GM19467 (cell line): ENCODE results near the gene G6PD.
A peak's percentile ranks its signal among the peaks of the same experiment; 100 is the strongest.
"Not testable (repeated sequence)": the region's sequence is repeated elsewhere in the genome, so short reads cannot be mapped to it uniquely, and the experiment has no call there.

Source experiments
- ATAC-seq: cut with Tn5 transposase; IDR thresholded peaks from one replicate; pipeline ENCODE4 v1.9.1; 2021; ENCODE audit warnings: mild to moderate bottlenecking, moderate library complexity; ENCODE audit not compliant: unreplicated experiment

The G6PD gene

DNA sequence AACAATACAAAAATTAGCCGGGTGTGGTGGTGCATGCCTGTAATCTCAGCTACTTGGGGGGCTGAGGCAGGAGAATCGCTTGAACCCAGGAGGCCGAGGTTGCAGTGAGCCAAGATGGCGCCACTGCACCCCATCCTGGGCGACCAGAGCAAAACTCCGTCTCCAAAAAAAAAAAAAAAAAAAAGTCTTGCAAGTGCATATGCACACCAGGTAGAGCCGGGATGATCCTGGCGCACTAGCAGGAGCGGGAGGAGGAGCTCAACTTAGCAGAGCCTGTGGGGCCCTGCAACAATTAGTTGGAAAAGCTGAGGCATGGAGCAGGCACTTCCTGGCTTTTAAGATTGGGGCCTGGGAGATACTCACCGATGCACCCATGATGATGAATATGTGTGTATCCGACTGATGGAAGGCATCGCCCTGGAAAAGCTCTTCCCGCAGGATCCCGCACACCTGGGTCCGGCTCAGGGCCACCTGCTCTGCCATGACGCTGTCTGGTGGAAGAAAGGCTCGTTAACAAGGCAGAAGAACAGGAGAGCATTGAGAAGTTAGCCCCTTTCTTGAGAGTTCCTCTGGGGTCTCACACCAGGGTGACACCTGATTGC is 872 bp downstream of the G6PD start:
- no peak for ATAC-seq

DNA sequence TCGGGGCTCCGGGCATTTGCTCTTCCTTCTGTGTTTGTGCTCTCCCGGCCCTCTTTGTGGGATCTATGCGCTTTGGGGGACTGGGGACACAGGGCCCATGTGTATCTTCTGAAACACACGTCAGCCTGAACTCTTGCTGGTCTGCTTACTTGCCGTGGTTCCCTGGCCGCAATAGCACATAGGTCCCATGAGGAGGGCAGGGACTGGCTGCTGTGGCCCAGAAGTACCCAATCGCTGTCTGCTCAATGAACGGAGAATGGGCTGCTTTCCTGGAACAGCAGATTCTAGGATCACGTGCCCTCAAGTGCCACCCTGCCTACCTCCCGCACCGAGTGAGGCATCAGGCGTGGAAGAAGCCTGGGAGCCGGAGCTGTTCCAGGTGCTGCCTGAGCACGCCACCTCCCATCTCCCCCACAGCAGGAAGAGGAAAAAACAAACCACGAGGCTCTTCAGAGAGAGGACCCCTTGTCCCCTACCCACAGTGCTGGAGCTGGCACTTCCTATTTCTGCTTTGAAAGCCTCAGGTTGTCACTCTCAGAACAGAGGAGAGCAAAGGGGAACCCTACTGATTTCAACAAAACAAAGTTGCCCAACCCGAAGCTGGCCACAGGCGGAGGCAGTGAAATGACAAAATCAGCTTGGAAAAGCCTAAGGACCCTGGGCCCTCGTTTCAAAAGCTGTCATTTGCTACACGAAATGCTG is 3.8 kb downstream of the G6PD start:
- ATAC-seq = no peak

DNA sequence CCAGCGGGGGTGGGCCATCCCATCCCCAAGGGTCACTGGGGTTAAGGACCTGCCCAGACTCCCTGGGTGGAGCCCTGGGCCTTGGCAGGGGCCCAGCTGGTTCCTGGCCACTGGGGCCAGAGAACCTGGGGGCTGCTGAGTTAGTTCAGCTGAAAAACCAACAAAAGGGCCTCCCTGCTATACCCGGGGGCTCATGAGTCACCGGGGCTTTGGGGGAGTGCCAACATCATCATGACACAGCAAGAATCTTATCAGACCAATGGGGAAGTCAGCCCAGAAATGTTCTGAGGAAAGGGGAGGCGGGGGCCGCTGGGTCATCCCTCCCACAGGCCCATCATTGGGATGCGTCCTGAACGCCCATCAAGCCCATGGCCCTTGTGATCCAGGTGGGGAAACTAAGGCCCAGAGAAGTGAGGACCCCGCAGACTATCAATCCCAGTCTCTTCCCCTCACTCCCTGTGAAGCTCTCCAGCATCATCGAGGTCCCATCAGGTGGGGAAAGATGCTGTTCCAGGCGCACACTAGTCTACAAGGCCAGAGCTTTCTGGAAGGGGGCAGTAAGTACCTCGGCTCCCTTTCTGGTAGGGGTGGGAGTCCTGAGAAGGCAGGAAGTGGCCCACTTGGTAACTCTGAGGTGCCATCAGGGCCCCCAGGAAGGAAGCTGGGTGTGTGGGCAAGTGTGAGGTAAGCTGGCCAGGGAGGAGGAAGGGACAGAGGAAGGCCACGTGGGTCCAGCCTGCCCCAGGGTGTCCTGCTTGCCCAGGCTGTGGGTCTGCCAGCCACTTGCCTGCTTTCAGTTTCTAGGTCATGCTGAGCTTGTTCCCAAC is 4.5 kb downstream of the G6PD start:
- no peak for ATAC-seq

DNA sequence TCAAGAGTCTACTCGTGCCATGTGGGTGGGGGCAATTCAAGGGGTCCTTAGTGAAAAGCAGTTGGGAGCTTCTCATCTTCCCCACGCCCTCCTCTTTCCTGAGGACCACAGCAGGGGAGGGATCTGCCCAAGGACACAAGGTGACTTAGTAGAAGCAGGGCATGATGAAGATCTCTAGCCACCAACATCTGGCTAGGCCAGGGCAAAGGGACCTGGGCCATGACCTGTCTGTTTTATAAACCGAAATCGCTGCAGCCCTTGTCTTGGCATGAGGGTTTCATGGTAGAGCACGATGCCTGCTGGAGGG is 5.1 kb downstream of the G6PD start:
- ATAC-seq = no peak

DNA sequence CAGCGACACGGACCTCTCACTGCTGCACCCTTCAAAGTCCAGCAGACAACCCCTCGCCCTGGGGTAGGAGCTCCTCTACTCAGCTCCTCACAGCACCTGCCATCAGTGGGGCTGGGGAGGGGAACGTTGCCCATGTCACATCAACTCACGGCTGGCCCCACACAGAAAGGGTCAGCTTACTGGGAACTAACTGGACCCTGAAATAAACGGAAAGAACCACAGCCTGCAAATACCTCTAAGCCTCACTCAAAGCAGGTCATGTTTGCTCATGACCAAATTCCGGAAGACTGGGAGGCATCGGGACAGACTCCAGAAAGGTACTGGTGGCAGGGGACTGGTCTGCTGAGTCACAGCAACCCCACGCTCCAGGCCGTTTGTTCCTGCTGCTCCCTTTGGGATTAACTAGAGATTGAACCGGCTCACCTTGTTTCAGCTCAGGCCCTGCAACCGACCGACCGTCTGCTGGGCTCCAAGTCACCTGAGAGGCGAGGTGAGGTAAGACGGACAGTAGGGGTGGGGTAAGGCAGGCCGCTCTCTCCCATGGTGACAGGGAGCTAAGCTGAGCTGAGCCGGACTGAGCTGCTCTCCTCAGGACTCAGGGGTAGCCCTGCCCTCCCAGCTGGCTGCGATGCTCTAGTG is 5.6 kb downstream of the G6PD start:
- no peak for ATAC-seq

DNA sequence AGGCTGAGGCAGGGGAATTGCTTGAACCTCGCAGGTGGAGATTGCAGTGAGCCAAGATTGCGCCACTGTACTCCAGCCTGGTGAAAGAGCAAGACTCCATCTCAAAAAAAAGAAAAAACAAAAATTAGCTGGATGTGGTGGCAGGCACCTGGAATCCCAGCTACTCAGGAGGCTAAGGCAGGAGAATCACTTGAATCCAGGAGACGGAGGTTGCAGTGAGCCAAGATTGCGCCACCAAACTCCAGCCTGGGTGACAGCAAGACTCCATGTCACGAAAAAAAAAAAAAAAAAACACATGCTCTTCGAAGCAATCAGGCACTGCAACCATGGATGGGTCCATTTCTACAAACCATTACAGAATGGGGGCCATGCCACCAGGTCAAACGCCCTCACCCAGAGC is 6.3 kb downstream of the G6PD start:
- not testable (repeated sequence) for ATAC-seq

DNA sequence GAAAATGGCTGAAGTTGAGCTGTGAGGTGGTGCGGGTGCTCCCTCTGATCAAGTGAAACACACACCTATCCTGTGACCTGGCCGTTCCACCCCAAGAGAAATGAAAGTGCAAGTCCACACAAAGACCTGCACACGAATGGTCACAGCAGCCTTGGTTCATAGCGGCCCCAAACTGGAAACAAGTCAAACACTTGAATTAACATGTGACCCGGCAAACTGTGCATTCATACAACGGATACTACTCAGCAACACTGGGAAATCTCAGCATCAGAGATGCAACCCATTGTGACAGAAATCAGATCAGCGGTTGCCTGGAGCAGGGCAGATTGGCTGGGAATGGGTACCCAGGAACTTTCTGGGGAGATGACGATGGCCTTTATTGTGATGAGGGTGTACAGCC is 7.6 kb downstream of the G6PD start:
- ATAC-seq = no peak

DNA sequence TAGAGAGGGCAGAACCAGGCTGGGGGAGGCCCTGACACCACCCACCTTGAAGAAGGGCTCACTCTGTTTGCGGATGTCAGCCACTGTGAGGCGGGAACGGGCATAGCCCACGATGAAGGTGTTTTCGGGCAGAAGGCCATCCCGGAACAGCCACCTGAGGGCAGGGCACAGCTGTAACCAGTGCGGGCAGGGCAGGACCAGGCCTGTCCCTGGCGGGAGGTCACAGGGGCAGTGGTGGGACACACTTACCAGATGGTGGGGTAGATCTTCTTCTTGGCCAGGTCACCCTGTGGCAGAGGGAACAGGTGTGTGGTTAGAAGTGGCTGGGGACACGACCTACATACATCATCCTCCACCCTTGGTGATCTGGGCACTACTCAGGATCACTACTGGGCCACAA is 10.8 kb downstream of the G6PD start:
- no peak for ATAC-seq

DNA sequence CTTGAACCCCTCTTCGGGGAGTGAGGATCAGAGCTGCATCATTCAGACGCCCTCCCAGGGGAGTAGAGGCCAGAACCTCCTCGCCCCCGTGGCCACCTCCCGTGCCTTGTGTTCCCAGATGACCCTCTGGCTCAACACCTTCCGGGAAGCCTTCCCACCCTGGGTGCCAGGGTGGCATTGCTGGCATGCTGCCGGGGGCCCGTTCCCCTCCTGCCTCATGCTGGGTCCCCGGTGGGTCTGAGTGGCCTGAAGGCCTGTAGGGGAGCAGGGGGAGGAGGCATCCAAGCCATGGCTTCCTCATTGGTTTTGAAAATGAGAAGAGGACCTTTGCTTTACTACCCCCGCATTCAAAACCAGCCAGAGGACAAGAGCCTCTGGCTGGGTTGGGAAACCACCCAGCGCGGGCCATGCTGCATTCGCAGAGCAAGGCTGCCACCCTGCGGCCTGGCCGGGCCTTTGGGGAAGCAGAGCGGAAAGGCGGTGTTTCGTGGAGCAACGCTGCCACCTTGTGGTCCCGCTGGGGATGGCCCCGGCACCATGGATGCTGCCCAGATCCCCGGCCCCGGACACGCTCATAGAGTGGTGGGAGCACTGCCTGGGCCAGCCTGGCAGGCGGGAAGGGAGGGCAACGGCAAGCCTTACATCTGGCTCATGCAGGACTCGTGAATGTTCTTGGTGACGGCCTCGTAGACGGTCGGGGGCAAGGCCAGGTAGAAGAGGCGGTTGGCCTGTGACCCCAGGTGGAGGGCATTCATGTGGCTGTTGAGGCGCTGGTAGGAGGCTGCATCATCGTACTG is 11.9 kb downstream of the G6PD start:
- ATAC-seq = peak; percentile 83

DNA sequence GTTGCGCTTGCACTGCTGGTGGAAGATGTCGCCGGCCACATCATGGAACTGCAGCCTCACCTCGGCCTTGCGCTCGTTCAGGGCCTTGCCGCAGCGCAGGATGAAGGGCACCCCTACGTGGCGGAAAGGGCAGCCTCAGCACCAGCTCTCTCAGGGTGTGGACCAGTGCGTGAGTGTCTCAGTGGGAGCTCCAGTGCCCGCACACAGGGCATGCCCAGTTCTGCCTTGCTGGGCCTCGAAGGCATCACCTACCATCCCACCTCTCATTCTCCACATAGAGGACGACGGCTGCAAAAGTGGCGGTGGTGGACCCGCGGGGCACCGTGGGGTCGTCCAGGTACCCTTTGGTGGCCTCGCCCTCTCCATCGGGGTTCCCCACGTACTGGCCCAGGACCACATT is 14.0 kb downstream of the G6PD start:
- ATAC-seq = no peak

DNA sequence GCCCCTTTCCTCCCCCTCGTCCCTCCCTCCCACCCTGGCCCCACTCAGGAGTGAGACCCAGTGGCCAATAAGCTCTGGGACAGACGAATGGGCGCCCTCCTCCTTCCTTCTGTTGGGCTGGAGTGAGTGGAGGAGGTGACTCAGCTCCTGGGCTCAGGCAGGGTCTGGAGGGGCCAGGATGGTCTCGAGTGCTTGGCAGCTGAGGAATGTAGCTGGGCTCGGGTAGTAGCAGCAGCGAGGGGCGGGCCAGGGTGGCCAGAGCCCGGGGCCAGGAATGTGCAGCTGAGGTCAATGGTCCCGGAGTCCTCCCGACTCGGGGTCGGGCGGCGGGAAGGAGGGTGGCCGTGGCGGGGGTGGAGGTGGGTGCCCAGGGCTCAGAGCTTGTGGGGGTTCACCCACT is 15.0 kb downstream of the G6PD start:
- ATAC-seq = no peak

DNA sequence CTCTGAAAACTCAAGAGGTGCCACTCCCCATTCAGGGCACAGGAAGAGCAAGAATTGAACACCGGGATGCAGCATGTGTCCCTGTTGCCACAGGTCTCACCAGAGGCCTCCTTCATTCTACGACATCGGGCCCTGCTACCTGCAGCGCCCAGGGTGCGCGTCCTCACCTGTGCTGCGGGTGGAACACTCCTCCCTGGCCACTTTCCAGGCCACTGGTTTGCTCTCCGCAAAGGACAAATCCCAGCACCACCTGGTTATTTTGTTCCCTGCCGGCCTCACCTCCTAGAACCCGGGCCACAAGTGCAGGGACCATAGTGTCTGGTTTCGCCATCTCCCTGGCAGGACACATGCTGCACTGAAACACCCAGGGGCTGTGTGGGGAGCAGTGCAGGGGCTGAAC is 16.4 kb downstream of the G6PD start:
- ATAC-seq = no peak

DNA sequence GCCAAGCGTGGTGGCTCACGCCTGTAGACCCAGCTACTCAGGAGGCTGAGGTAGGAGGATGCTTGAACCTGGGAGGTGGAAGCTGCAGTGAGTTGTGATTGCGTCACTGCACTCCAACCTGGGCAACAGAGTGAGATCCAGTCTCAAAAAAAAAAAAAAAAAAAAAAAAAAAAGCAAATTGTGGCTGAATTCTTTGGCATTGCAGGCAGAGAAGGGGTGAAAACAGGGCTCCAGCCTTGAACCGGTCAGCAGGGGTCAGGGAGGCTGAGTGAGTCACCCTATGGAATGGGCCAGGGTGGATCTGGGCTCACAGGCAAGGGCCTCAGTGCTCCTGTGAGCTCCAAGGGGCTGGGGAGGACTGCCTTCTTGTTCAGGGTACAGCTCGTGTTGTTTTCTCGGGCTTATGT is 17.4 kb downstream of the G6PD start:
- no peak for ATAC-seq

DNA sequence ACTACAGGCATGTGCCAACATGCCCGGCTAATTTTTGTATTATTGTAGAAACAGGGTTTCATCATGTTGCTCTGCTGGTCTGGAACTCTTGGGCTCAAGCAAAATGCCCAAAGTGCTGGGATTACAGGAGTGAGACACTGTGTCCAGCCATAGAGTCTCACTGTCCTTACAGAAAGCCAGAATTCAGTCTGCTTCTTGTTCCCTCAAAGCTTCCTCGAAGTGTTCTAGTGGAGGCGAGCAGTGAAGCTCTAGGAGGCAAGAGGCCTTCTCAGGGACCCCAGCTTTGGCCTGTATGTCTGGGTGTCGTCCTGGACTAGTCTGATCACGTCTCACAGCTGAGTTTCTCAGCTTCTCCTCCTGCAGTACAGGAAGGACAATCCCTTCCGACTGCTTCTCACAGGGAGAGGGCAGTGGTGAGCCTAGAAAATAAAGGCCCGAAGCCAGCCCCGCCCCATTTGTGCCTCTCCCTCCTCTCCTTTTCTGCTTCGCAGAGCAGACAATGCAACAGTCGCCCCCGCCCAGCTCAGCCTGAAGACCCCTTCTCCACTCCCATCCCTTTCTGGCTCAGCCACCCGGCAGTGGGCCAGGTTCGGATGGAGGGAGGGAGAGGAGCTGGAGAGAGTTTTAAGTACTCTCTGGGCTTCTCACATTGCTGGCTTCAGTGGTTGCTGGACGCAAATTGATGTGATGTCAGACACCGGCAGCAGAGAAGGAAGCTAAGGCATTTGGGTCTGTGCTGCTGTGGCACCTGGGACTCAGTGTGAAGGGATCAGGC is 19.6 kb downstream of the G6PD start:
- no peak for ATAC-seq

DNA sequence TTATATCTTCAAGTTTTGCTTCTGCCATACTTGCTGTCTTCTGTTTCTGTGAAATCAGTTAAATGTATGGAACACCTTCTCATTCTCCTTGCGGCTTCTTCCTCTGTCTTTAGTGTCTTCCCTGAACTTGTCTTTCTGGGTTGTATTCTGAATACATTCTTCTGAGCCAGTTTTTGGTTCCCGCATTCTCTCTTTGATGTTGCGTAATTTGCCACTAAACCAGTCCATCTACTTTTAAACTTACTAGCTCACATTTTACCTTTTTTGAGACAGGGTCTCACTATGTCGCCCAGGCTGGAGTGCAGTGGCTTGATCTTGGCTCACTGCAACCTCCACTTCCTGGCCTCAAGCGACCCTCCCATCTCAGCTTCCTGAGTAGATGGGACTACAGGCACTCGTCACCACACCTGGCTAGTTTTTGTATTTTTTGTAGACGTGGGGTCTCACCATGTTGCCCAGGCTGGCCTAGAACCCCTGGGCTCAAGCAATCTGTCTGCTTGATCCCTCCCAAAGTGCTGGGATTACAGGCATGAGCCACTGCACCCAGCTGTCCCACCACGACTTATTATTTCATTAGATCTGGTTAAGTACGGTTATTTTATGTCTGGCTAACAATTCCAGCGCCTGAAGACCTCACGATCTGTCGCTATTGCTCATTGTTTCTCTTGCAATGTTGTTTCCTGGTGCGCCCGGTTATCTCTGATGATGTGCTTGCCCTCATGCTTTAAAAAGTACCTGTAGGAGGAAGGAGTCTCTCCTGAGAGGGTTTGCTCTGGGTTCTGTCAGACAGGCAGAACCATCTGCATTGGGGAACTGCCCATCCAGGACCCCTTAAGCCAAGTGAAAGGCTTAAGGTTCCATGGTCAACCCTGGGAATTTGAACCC is 20.8 kb downstream of the G6PD start:
- ATAC-seq = no peak

DNA sequence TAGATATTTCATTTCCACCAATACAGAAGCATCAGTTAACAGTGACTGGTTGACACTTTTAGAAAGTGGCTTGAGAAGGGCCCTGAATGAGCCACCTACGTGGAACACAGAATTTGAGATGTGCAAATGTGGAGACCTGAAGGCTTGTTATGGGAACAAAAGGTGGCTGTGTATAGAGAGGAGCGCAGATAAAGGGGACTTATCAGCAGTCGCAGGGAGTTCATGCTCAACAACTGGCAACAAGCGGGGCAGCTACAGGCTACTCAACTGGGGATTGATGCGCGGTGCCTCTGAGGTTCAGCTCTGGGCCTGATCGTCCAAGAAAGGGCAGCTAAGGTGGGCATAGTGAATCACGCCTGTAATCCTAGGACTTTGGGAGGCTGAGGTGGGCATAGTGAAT is 27.3 kb downstream of the G6PD start:
- no peak for ATAC-seq

DNA sequence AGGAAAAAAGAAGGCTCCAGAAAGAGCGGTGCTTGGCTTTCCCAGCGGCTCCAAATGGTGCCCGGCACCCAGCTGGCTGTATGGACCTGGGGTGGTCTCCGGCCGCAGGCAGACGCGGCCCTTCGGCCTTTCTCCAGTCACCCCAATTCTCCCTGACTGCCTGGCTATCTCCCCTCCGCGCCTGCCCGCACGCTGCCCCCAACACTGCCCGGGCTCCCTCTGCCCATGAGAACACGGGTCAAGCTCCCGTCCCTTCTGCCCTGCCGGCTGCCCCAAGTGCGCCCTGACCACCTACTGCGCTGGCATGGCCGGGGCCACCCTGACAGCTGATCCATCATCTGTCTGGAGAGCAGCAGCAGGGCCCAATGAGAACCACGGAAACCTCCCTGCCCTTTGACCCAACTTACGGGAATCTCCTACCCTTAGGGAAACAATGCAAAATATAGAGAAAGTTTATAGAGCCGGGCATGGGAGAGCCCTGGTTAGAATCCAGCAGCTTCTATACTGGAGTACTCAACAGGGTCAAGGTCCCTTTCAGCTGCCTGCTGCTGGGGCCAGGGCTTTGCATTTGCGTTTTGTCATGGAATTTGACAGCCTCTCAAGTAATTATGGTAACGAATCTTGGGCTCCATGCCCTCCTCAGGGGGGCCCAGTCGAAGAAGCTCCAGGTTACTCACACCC is 29.4 kb downstream of the G6PD start:
- no peak for ATAC-seq

DNA sequence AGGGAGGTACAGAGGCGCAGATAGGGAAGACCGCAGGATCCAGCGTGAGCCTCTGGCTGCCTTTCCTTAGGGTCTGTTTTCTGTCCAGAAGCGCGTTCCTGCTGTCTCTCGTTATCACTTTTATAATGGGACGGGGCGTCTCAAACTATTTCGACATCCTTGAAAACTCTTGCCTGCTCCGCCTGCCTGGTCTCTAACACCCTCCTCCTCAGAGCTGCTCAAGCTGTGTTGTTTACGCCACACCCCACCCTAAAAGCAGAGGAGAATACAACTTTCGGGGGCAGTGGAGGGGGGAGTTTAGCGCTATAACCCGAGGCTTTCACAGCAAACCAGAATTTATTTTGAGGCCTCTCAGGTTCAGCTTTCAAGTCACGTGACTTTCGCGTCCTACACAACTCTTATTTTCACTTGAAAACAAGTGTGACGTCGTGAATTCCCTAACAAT is 30.0 kb downstream of the G6PD start:
- no peak for ATAC-seq
